OCI-LY3 (cell line): ENCODE results near the gene MANEA.
"Not testable (repeated sequence)": the region's sequence is repeated elsewhere in the genome, so short reads cannot be mapped to it uniquely, and the experiment has no call there.

Source experiments
- CTCF ChIP-seq: fragments of 200-600, 300-600 bp; sonication (generic); IDR thresholded peaks from 2 replicates; pipeline ENCODE4 v1.5.1; 2014; ENCODE audit warnings: antibody characterized with exemption, low read length, low read depth
- EZH2phosphoT487 ChIP-seq: fragments of 200-600 bp; shearing (Covaris generic); IDR thresholded peaks from 2 replicates; pipeline ENCODE4 v1.6.1; 2018; ENCODE audit warnings: antibody characterized with exemption, mixed run types, low read depth

- TF ChIP-seq CTCF, EZH2phosphoT487: not testable (repeated sequence)
Observed at GRCh38 chr6:95560956-95561355, 16.4 kb upstream of the MANEA start.
